C4-2B (cell line): Measurements from ENCODE around the gene ARHGEF12.

ENCODE experiments used
- CTCF ChIP-seq: fragments of 450-650 bp; conservative IDR thresholded peaks from 2 replicates; pipeline ENCODE4 v1.5.1; 2017; ENCODE audit warnings: mild to moderate bottlenecking
- ZFX ChIP-seq: fragments of 450-650 bp; IDR thresholded peaks from 2 replicates; pipeline ENCODE4 v1.6.1; 2017

GRCh38 chr11:120398132-120398531 is 61.9 kb downstream of the ARHGEF12 start:
- TF ChIP-seq CTCF (no peak), ZFX (no peak)
